GM12872 (cell line): ENCODE data around the gene PLGRKT.

Experiments
- CTCF ChIP-seq: IDR thresholded peaks from 3 replicates; pipeline ENCODE4 v1.5.1; 2011; ENCODE audit warnings: low read depth, mild to moderate bottlenecking, low read length, moderate library complexity; ENCODE audit not compliant: insufficient read depth

PLGRKT gene

GRCh38 chr9:5315187-5315923, 122.4 kb downstream of the PLGRKT start:
- no peak for TF ChIP-seq CTCF

GRCh38 chr9:5310851-5311250, 126.9 kb downstream of the PLGRKT start:
- no peak for TF ChIP-seq CTCF
